Naive thymus-derived CD8-positive, alpha-beta T cell (primary cell): Measurements from ENCODE around the gene SCN2A. TPM values are rescaled to one million over a fixed set of nuclear protein-coding genes. Genes with fewer than 3 reads are reported as not detected.

Experiments used
- ATAC-seq, 2 donors: fragments of 150-1000 bp; cut with Tn5 transposase in 1 of 2; sonication (Bioruptor Pico), chemical (Tn5 transposase) in 1 of 2; 1 replicate in 1 of 2; 2 replicates in 1 of 2; pipeline ENCODE4 v1.10.0; 2021; ENCODE audit warnings: mild to moderate bottlenecking in 2 of 2, moderate library complexity in 2 of 2
- POLR2A ChIA-PET: fragments of 350-600 bp; sonication (Branson Sonifier 250); formaldehyde crosslinking; loops from one replicate; lab custom pipeline; 2021; ENCODE audit warnings: antibody characterized with exemption; lab: Charles Lee
- DNase-seq, 10 donors: peaks; one replicate each; pipeline versions ENCODE4 v3.0.0 to v3.0.0-alpha.2; 2020 to 2022
- H3K27ac Mint-ChIP-seq, 10 donors: one replicate each; pipeline ENCODE4 v1.8.0; 2020 to 2022; ENCODE audit warnings: mild to moderate bottlenecking in 10 of 10, mixed read lengths in 10 of 10, moderate library complexity in 4 of 10, inconsistent platforms in 1 of 10
- H3K27me3 Mint-ChIP-seq, 5 donors: one replicate each; pipeline ENCODE4 v1.8.0; 2021 to 2022; ENCODE audit warnings: mixed read lengths in 5 of 5
- H3K36me3 Mint-ChIP-seq, 3 donors: one replicate each; pipeline ENCODE4 v1.8.0; 2020 to 2022; ENCODE audit warnings: mixed read lengths in 3 of 3, mild to moderate bottlenecking in 2 of 3, inconsistent platforms in 1 of 3
- H3K4me1 Mint-ChIP-seq, 4 donors: one replicate each; pipeline ENCODE4 v1.8.0; 2021 to 2022; ENCODE audit warnings: mixed read lengths in 4 of 4
- H3K4me3 Mint-ChIP-seq, 10 donors: one replicate each; pipeline ENCODE4 v1.8.0; 2020 to 2022; ENCODE audit warnings: mild to moderate bottlenecking in 10 of 10, mixed read lengths in 10 of 10, moderate library complexity in 6 of 10, inconsistent platforms in 1 of 10
- H3K9me3 Mint-ChIP-seq, 9 donors: one replicate each; pipeline ENCODE4 v1.8.0; 2020 to 2022; ENCODE audit warnings: mixed read lengths in 9 of 9, mild to moderate bottlenecking in 3 of 9, inconsistent platforms in 1 of 9, moderate library complexity in 1 of 9
- polyA plus RNA-seq, 3 donors: library from polyadenylated mRNA; unstranded; fragments of 300-500 nt; fragmentation: Illumina TruSeq; gene quantifications; one replicate each; pipeline ENCODE4 v1.2.3, GENCODE V29; 2021
- total RNA-seq, 8 experiments: library from RNA in 2 of 8; stranded (reverse) in 2 of 8; gene quantifications; one replicate each; pipeline ENCODE4 v1.2.3 and lab custom pipeline; 2021 to 2026

The SCN2A gene
- not detected for total RNA-seq
- polyA plus RNA-seq: not detected
- 0 to 0.08 (median 0) reads per million in 6 experiments for total RNA-seq (lab: John Stamatoyannopoulos, UW)

GRCh38 chr2:165239230-165239629 lies at the start of gene SCN2A:
Gene SCN2A, plus strand, starts transcription at chr2:165239414. Its CDS starts 56,410 bp downstream, at chr2:165295824.
- Mint-ChIP-seq H3K27me3 (peaks cover 5 to 11% (median 10%) of the 10 kb centered on the region in 5 donors), H3K36me3 (no peaks in the 10 kb centered on the region), H3K4me1 (no peaks in the 10 kb centered on the region), H3K4me3 (no peak within 1 kb of the TSS), H3K9me3 (peaks cover 0 to 5% (median 0%) of the 10 kb centered on the region in 9 donors), H3K27ac (no peak within 1 kb of the TSS)
- POLR2A ChIA-PET: no interaction called here
- peak in 3 of 10 donors; percentile 3 to 5 (median 4) for DNase-seq
- no peak for ATAC-seq

- no peak overlapping the region for H3K4me3 Mint-ChIP-seq
- ATAC-seq (no peak), DNase-seq (no peak)
- POLR2A ChIA-PET: interaction anchor here (0.6 kb wide), 1 partner anchor 12 kb away, joined by 6 read pairs; no protein-coding TSS in a partner anchor
- H3K4me1 Mint-ChIP-seq: peaks cover 0 to 26% (median 2%) of the 10 kb centered on the region in 4 donors
- peaks cover 0 to 5% (median 0%) of the 10 kb centered on the region in 5 donors for H3K27me3 Mint-ChIP-seq
- no peak overlapping the region for H3K27ac Mint-ChIP-seq
- no peaks in the 10 kb centered on the region for H3K9me3 Mint-ChIP-seq
- H3K36me3 Mint-ChIP-seq: no peaks in the 10 kb centered on the region
Observed at GRCh38 chr2:165191096-165191728, 48.0 kb upstream of the SCN2A start.

GRCh38 chr2:165192729-165193128 lies 46.5 kb upstream of the SCN2A start:
- H3K4me3 Mint-ChIP-seq: peak overlapping the region in 1 of 10 donors; percentile 0
- no peak for DNase-seq
- no peak overlapping the region for H3K27ac Mint-ChIP-seq
- peaks cover 0 to 31% (median 2%) of the 10 kb centered on the region in 4 donors for H3K4me1 Mint-ChIP-seq
- no peaks in the 10 kb centered on the region for H3K36me3 Mint-ChIP-seq
- H3K27me3 Mint-ChIP-seq: peaks cover 0 to 5% (median 0%) of the 10 kb centered on the region in 5 donors
- H3K9me3 Mint-ChIP-seq: no peaks in the 10 kb centered on the region
- POLR2A ChIA-PET: no interaction called here
- ATAC-seq: no peak

GRCh38 chr2:165193178-165193777 lies 45.9 kb upstream of the SCN2A start:
- Mint-ChIP-seq H3K4me3 (peak overlapping the region in 1 of 10 donors; percentile 0), H3K36me3 (no peaks in the 10 kb centered on the region), H3K27ac (peak overlapping the region in 1 of 10 donors; percentile 1), H3K27me3 (peaks cover 0 to 5% (median 0%) of the 10 kb centered on the region in 5 donors), H3K9me3 (no peaks in the 10 kb centered on the region), H3K4me1 (peaks cover 0 to 34% (median 2%) of the 10 kb centered on the region in 4 donors)
- DNase-seq (no peak), ATAC-seq (no peak)
- POLR2A ChIA-PET: no interaction called here

GRCh38 chr2:165196411-165196810 lies 42.8 kb upstream of the SCN2A start:
- DNase-seq: no peak
- no peak overlapping the region for H3K4me3 Mint-ChIP-seq
- POLR2A ChIA-PET: no interaction called here
- no peaks in the 10 kb centered on the region for H3K36me3 Mint-ChIP-seq
- H3K27me3 Mint-ChIP-seq: peaks cover 0 to 1% (median 0%) of the 10 kb centered on the region in 5 donors
- peaks cover 0 to 2% (median 0%) of the 10 kb centered on the region in 9 donors for H3K9me3 Mint-ChIP-seq
- H3K4me1 Mint-ChIP-seq: peaks cover 0 to 33% (median under 1%) of the 10 kb centered on the region in 4 donors
- ATAC-seq: no peak
- no peak overlapping the region for H3K27ac Mint-ChIP-seq

- H3K4me1 Mint-ChIP-seq: peaks cover 0 to 34% (median 0%) of the 10 kb centered on the region in 4 donors
- H3K9me3 Mint-ChIP-seq: peaks cover 0 to 2% (median 0%) of the 10 kb centered on the region in 9 donors
- no peaks in the 10 kb centered on the region for H3K27me3 Mint-ChIP-seq
- H3K4me3 Mint-ChIP-seq: no peak overlapping the region
- ATAC-seq (no peak), DNase-seq (no peak)
- H3K27ac Mint-ChIP-seq: no peak overlapping the region
- POLR2A ChIA-PET: no interaction called here
- no peaks in the 10 kb centered on the region for H3K36me3 Mint-ChIP-seq
Observed at GRCh38 chr2:165197346-165197745, 41.9 kb upstream of the SCN2A start.

GRCh38 chr2:165198181-165198580 lies 41.0 kb upstream of the SCN2A start:
- ATAC-seq (no peak), DNase-seq (no peak)
- no peaks in the 10 kb centered on the region for H3K36me3 Mint-ChIP-seq
- H3K27ac Mint-ChIP-seq: no peak overlapping the region
- no peak overlapping the region for H3K4me3 Mint-ChIP-seq
- POLR2A ChIA-PET: no interaction called here
- H3K27me3 Mint-ChIP-seq: no peaks in the 10 kb centered on the region
- H3K4me1 Mint-ChIP-seq: peaks cover 0 to 32% (median 0%) of the 10 kb centered on the region in 4 donors
- peaks cover 0 to 2% (median 0%) of the 10 kb centered on the region in 9 donors for H3K9me3 Mint-ChIP-seq

GRCh38 chr2:165202239-165202638 lies 37.0 kb upstream of the SCN2A start:
- POLR2A ChIA-PET: no interaction called here
- H3K36me3 Mint-ChIP-seq: no peaks in the 10 kb centered on the region
- no peak for ATAC-seq
- H3K27ac Mint-ChIP-seq: no peak overlapping the region
- peak overlapping the region in 1 of 10 donors; percentile 9 for H3K4me3 Mint-ChIP-seq
- peaks cover 0 to 2% (median 0%) of the 10 kb centered on the region in 9 donors for H3K9me3 Mint-ChIP-seq
- H3K27me3 Mint-ChIP-seq: peaks cover 0 to 8% (median 0%) of the 10 kb centered on the region in 5 donors
- DNase-seq: no peak
- H3K4me1 Mint-ChIP-seq: peaks cover 0 to 16% (median 2%) of the 10 kb centered on the region in 4 donors

GRCh38 chr2:165203689-165204559 lies 35.3 kb upstream of the SCN2A start, which contains the start of gene SCN3A:
Gene SCN3A, minus strand, starts transcription at chr2:165204050. Its CDS starts 27,656 bp downstream, at chr2:165176394.
- H3K4me3 Mint-ChIP-seq: peak within 1 kb of the TSS in 7 of 10 donors; percentile 19 to 63 (median 44)
- peaks cover 0 to 9% (median 2%) of the 10 kb centered on the region in 4 donors for H3K4me1 Mint-ChIP-seq
- DNase-seq: peak in 1 of 10 donors; percentile 4
- H3K36me3 Mint-ChIP-seq: no peaks in the 10 kb centered on the region
- H3K9me3 Mint-ChIP-seq: peaks cover 0 to 2% (median 0%) of the 10 kb centered on the region in 9 donors
- ATAC-seq: no peak
- peaks cover 0 to 8% (median 0%) of the 10 kb centered on the region in 5 donors for H3K27me3 Mint-ChIP-seq
- POLR2A ChIA-PET: interaction anchor here (0.6 kb wide), 1 partner anchor 13 kb away, joined by 6 read pairs; no protein-coding TSS in a partner anchor
- H3K27ac Mint-ChIP-seq: peak within 1 kb of the TSS in 2 of 10 donors; percentile 2 to 69

GRCh38 chr2:165205865-165206264 lies 33.3 kb upstream of the SCN2A start:
- POLR2A ChIA-PET: no interaction called here

GRCh38 chr2:165208094-165208493 lies 31.1 kb upstream of the SCN2A start:
- H3K27ac Mint-ChIP-seq: no peak overlapping the region

More at GRCh38 chr2:165205865-165206264, 33.3 kb upstream of the SCN2A start:
- Mint-ChIP-seq H3K4me1 (peaks cover 0 to 9% (median 2%) of the 10 kb centered on the region in 4 donors), H3K27me3 (peaks cover 0 to 9% (median 0%) of the 10 kb centered on the region in 5 donors), H3K36me3 (no peaks in the 10 kb centered on the region), H3K9me3 (no peaks in the 10 kb centered on the region), H3K27ac (no peak overlapping the region), H3K4me3 (no peak overlapping the region)
- DNase-seq (no peak), ATAC-seq (no peak)

GRCh38 chr2:165214093-165214492 lies 25.1 kb upstream of the SCN2A start:
- DNase-seq: no peak
- no peak overlapping the region for H3K4me3 Mint-ChIP-seq
- POLR2A ChIA-PET: no interaction called here
- H3K27ac Mint-ChIP-seq: no peak overlapping the region
- no peak for ATAC-seq
- H3K4me1 Mint-ChIP-seq: no peaks in the 10 kb centered on the region
- no peaks in the 10 kb centered on the region for H3K9me3 Mint-ChIP-seq
- H3K36me3 Mint-ChIP-seq: no peaks in the 10 kb centered on the region
- H3K27me3 Mint-ChIP-seq: peaks cover 0 to 3% (median 0%) of the 10 kb centered on the region in 5 donors

More at GRCh38 chr2:165208094-165208493, 31.1 kb upstream of the SCN2A start:
- POLR2A ChIA-PET: no interaction called here
- ATAC-seq (no peak), DNase-seq (no peak)
- Mint-ChIP-seq H3K4me1 (peaks cover 0 to 5% (median 2%) of the 10 kb centered on the region in 4 donors), H3K4me3 (no peak overlapping the region), H3K27me3 (peaks cover 0 to 9% (median 0%) of the 10 kb centered on the region in 5 donors), H3K36me3 (no peaks in the 10 kb centered on the region), H3K9me3 (no peaks in the 10 kb centered on the region)
